Measurements from ENCODE around the gene THAP8. TPM values are rescaled to one million over a fixed set of nuclear protein-coding genes. Genes with fewer than 3 reads are reported as not detected.
"Not testable (repeated sequence)": the region's sequence is repeated elsewhere in the genome, so short reads cannot be mapped to it uniquely, and the experiment has no call there.

The THAP8 gene
- total RNA-seq, 8 experiments from 2014 or later, result 3.7 to 13.0 (median 6.5) TPM

DNA sequence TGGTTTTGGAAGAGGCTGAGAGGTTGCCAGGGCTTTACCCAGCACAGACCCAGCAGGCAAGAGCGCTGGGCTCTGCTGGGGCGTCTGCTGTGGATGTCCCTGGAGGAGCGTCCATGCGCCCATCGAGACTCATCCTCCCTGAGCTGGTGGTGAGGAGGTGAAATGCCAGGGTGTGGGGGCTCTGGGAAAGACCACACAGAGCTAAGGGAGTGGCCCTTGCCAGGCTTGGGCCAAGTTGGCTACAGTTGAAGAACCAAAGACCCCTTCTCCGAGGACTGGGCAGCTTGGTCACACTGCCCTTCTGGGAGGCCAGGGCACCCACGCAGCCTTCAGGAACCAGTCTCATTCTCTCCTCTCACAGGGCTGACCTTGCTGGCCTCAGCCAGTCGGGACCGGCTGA lies 32.2 kb upstream of the THAP8 start:
- ATAC-seq (replicated peaks in 6 of 8), result no peak
- H3K27ac ChIP-seq, result no peak overlapping the region
- no peak overlapping the region for H3K4me3 ChIP-seq
- H3K4me1 ChIP-seq (replicated peaks in 1 of 2), result no peaks in the 10 kb centered on the region
- 65 to 100% (median 93%) methylated on average over 2 to 4 of the region's 9 CpGs; no CpG with 5 or more reads in 6 of the 10 experiments for WGBS, 10 experiments
- in situ Hi-C loops (cut with MboI; ENCODE audit: low pct_unique_long_range_greater_than_20kb in 2 of 9, low sequenced_read_pairs in 9 of 9, unreplicated experiment in 9 of 9), result no loop called here

DNA sequence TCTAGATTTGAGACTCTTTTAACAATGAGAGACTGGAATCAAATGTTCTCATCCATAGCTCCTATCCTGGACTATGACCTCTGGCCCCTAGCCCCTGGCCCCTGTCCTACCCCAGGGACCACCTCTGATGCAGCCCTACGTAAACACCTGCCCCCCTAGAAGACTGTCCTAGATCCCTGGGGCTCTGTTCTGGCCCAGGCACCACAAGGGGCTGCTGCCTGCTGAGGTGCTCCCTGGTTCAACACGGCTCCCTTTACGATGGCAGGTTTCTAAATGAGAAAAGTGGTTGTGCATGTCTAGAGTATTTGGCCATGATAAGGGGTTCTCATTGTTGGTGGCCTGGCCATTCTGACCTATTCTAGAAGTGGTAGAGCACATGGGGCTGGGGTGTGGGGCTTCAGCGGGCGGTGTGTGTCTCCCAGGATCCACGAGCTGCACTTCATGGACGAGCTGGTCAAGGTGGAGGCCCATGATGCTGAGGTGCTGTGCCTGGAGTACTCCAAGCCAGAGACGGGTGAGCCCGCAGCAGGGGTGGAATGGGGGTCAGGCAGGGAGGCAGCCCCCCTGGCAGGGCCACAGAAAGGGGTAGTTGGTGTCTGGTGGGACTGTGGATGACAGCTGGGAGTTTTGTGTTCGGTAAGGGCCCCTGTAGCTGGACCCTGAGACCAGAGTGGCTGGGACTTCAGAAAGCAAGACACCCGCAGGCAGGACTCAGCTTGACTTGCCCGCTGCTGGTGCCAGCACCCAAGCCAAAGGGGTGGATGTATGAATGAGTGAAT lies 30.3 kb upstream of the THAP8 start:
- no peak overlapping the region for H3K4me3 ChIP-seq
- in situ Hi-C loops (cut with MboI; ENCODE audit: low pct_unique_long_range_greater_than_20kb in 2 of 9, low sequenced_read_pairs in 9 of 9, unreplicated experiment in 9 of 9), result no loop called here
- no peaks in the 10 kb centered on the region for H3K4me1 ChIP-seq (replicated peaks in 1 of 2)
- no peak for ATAC-seq (replicated peaks in 6 of 8)
- whole genome bisulfite sequencing, 10 experiments, result 88 to 100% (median 100%) methylated on average over 1 to 5 of the region's 12 CpGs; no CpG with 5 or more reads in 5 of the 10 experiments
- H3K27ac ChIP-seq, result no peak overlapping the region

GRCh38 chr19:36082916-36083315 lies 28.8 kb upstream of the THAP8 start:
- no peaks in the 10 kb centered on the region for H3K4me1 ChIP-seq (replicated peaks in 1 of 2)
- in situ Hi-C loops (cut with MboI; ENCODE audit: low pct_unique_long_range_greater_than_20kb in 2 of 9, low sequenced_read_pairs in 9 of 9, unreplicated experiment in 9 of 9), result no loop called here
- WGBS, 10 experiments, result 73 to 100% (median 92%) methylated on average over 1 to 7 of the region's 13 CpGs; no CpG with 5 or more reads in 2 of the 10 experiments
- no peak overlapping the region for H3K27ac ChIP-seq
- no peak for ATAC-seq (replicated peaks in 6 of 8)
- H3K4me3 ChIP-seq, result no peak overlapping the region

DNA sequence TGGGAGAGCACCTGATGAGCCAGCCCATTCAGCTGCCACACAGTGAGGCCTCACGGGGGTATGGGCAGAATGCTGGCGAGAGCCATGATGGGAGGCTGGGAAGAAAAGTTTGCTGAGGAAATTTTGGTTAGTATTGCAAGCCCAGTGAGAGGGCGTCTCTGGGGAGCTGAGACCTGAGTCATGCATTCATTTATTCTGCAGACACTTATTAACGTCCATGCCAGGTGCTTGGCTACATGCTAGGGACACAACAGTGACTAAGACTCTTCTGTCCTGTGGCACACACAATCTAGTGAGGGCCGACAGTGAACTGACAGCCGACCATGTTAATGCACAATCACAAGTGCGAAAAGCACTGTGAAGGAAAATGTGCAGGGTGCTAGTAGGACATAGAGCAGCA lies 27.8 kb upstream of the THAP8 start:
- in situ Hi-C loops (cut with MboI; ENCODE audit: low pct_unique_long_range_greater_than_20kb in 2 of 9, low sequenced_read_pairs in 9 of 9, unreplicated experiment in 9 of 9), result no loop called here
- H3K27ac ChIP-seq, result no peak overlapping the region
- H3K4me3 ChIP-seq, result no peak overlapping the region
- WGBS, 10 experiments, result 92 to 100% (median 96%) methylated on average over 1 to 5 of the region's 7 CpGs; no CpG with 5 or more reads in 3 of the 10 experiments
- H3K4me1 ChIP-seq (replicated peaks in 1 of 2), result no peaks in the 10 kb centered on the region
- ATAC-seq (replicated peaks in 6 of 8), result peak in 2 of 8 experiments; percentile 47 to 53

DNA sequence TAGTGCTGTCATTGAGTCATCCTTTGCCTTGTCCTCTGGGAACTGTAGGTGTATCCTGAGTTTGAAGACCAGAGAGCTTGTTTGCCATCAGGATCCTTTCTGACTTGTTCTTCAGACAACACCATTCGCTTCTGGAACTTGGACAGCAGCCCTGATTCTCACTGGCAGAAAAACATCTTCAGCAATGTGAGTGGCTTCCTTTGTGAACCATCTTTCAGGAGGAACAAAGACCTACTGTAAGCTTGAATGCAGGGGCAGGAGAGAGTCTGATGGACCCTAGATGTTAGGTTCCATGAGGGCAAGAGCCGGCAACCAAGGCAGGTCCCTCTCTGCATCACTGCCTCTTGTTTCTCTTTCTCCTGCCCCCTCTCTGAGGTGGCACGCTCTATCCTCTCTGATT lies 27.3 kb upstream of the THAP8 start:
- ATAC-seq (replicated peaks in 6 of 8), result no peak
- H3K27ac ChIP-seq, result no peak overlapping the region

GRCh38 chr19:36079389-36079945 lies 25.4 kb upstream of the THAP8 start:
- Histone ChIP-seq H3K4me1 (replicated peaks in 1 of 2) (no peaks in the 10 kb centered on the region), H3K4me3 (no peak overlapping the region), H3K27ac (no peak overlapping the region)
- in situ Hi-C loops (cut with MboI; ENCODE audit: low pct_unique_long_range_greater_than_20kb in 2 of 9, low sequenced_read_pairs in 9 of 9, unreplicated experiment in 9 of 9), result no loop called here
- WGBS, 10 experiments, result 83 to 100% (median 97%) methylated on average over 1 to 3 of the region's 3 CpGs
- no peak for ATAC-seq (replicated peaks in 6 of 8)

More for the DNA sequence above, 27.3 kb upstream of the THAP8 start:
- Histone ChIP-seq H3K4me1 (replicated peaks in 1 of 2) (no peaks in the 10 kb centered on the region), H3K4me3 (no peak overlapping the region)
- WGBS, 10 experiments, result 40 to 100% (median 83%) methylated on average over 1 to 3 of the region's 3 CpGs; no CpG with 5 or more reads in 3 of the 10 experiments
- in situ Hi-C loops (cut with MboI; ENCODE audit: low pct_unique_long_range_greater_than_20kb in 2 of 9, low sequenced_read_pairs in 9 of 9, unreplicated experiment in 9 of 9), result no loop called here

- Histone ChIP-seq H3K4me1 (replicated peaks in 1 of 2) (no peaks in the 10 kb centered on the region), H3K4me3 (no peak overlapping the region), H3K27ac (no peak overlapping the region)
- in situ Hi-C loops (cut with MboI; ENCODE audit: low pct_unique_long_range_greater_than_20kb in 2 of 9, low sequenced_read_pairs in 9 of 9, unreplicated experiment in 9 of 9), result no loop called here
- WGBS, 10 experiments, result 82 to 100% (median 92%) methylated on average over 1 to 7 of the region's 10 CpGs; no CpG with 5 or more reads in 4 of the 10 experiments
- ATAC-seq (replicated peaks in 6 of 8), result no peak
These were observed 19.2 kb upstream of the THAP8 start for GRCh38 chr19:36073121-36073876.

DNA sequence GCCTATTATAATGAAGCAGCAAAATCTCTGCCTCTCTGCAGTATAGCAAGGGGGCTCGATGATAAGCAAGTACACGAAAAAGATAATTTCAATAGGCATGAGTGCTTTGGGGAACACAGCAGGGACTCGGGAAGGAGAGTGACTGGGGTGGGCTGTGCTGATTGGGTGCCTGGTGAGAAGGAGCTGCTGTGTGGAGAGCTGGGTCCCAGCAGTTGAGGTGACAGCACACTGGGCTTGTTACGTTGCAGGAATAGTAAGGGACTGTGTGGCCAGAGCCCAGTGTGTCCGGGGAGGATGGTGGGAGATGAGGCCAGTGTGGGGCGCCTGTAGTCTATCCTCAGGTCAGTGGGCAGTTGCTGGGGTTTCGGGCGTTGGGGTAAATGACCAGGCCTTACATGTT lies 18.0 kb upstream of the THAP8 start:
- no peak overlapping the region for H3K4me3 ChIP-seq
- no peak overlapping the region for H3K27ac ChIP-seq
- 68 to 100% (median 90%) methylated on average over 2 to 7 of the region's 8 CpGs; no CpG with 5 or more reads in 3 of the 10 experiments for WGBS, 10 experiments
- in situ Hi-C loops (cut with MboI; ENCODE audit: low pct_unique_long_range_greater_than_20kb in 2 of 9, low sequenced_read_pairs in 9 of 9, unreplicated experiment in 9 of 9), result no loop called here
- ATAC-seq (replicated peaks in 6 of 8), result no peak
- no peaks in the 10 kb centered on the region for H3K4me1 ChIP-seq (replicated peaks in 1 of 2)

GRCh38 chr19:36068810-36069499 lies 14.9 kb upstream of the THAP8 start:
- in situ Hi-C loops (cut with MboI; ENCODE audit: low pct_unique_long_range_greater_than_20kb in 2 of 9, low sequenced_read_pairs in 9 of 9, unreplicated experiment in 9 of 9); H3K4me1 ChIP-seq (replicated peaks in 1 of 2); ATAC-seq (replicated peaks in 6 of 8); H3K27ac ChIP-seq; H3K4me3 ChIP-seq: not testable (repeated sequence)
- WGBS, 10 experiments, result no CpG with 5 or more reads among the region's 57 CpGs

DNA sequence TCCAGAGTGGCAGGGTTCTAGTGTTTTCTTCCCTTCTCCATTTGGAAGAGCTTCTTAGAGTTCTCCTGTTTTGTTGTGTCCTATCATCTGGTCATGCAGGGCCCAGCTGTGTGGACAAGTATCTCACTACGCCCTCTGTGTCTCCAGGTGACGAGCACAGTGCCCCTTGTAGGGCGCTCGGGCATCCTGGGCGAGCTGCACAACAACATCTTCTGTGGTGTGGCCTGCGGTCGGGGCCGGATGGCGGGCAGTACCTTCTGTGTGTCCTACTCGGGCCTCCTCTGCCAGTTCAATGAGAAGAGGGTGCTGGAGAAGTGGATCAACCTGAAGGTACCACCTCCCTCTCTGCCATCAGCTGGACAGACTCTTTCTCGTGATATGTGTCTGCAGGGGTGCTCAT lies 13.6 kb upstream of the THAP8 start:
- 60 to 100% (median 100%) methylated on average over 1 to 11 of the region's 11 CpGs; no CpG with 5 or more reads in 5 of the 10 experiments for WGBS, 10 experiments
- H3K4me1 ChIP-seq (replicated peaks in 1 of 2), result no peaks in the 10 kb centered on the region
- no peak overlapping the region for H3K27ac ChIP-seq
- in situ Hi-C loops (cut with MboI; ENCODE audit: low pct_unique_long_range_greater_than_20kb in 2 of 9, low sequenced_read_pairs in 9 of 9, unreplicated experiment in 9 of 9), result no loop called here
- ATAC-seq (replicated peaks in 6 of 8), result no peak
- no peak overlapping the region for H3K4me3 ChIP-seq

- Histone ChIP-seq H3K4me1 (replicated peaks in 1 of 2) (no peaks in the 10 kb centered on the region), H3K27ac (no peak overlapping the region), H3K4me3 (no peak overlapping the region)
- in situ Hi-C loops (cut with MboI; ENCODE audit: low pct_unique_long_range_greater_than_20kb in 2 of 9, low sequenced_read_pairs in 9 of 9, unreplicated experiment in 9 of 9), result no loop called here
- 80 to 100% (median 95%) methylated on average over 1 to 5 of the region's 8 CpGs; no CpG with 5 or more reads in 1 of the 10 experiments for WGBS, 10 experiments
- ATAC-seq (replicated peaks in 6 of 8), result no peak
These were observed 10.7 kb upstream of the THAP8 start for GRCh38 chr19:36064826-36065225.

GRCh38 chr19:36061367-36061766 lies 7.3 kb upstream of the THAP8 start:
- WGBS, 10 experiments, result 60 to 71% methylated on average over 1 of the region's 2 CpGs; no CpG with 5 or more reads in 8 of the 10 experiments
- in situ Hi-C loops (cut with MboI; ENCODE audit: low pct_unique_long_range_greater_than_20kb in 2 of 9, low sequenced_read_pairs in 9 of 9, unreplicated experiment in 9 of 9), result no loop called here
- Histone ChIP-seq H3K4me3 (no peak overlapping the region), H3K27ac (no peak overlapping the region), H3K4me1 (replicated peaks in 1 of 2) (no peaks in the 10 kb centered on the region)
- no peak for ATAC-seq (replicated peaks in 6 of 8)

DNA sequence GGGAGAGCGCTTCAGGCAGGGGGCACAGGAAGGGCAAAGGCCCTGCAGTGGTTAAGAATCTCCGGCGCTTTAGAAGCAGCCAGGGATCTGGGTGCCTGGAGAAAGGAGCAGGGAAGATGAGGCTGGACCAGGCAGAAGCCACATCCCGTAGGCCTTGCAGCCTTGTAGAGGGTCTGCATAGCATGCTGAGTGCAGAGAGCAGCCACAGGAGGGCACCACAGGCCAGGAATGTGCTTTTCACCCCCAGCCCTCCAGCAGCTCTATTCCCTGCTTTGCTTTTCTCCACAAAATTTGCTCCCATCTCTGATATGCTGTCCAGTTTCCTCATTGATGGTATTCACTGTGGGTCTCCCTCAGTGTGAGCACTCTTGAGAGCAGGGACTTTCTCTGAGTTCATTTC lies 6.3 kb upstream of the THAP8 start:
- Histone ChIP-seq H3K4me3 (no peak overlapping the region), H3K4me1 (replicated peaks in 1 of 2) (peaks cover 0 to 2% of the 10 kb centered on the region in 2 donors), H3K27ac (no peak overlapping the region)
- in situ Hi-C loops (cut with MboI; ENCODE audit: low pct_unique_long_range_greater_than_20kb in 2 of 9, low sequenced_read_pairs in 9 of 9, unreplicated experiment in 9 of 9), result no loop called here
- 53 to 100% (median 92%) methylated on average over 1 to 3 of the region's 4 CpGs; no CpG with 5 or more reads in 5 of the 10 experiments for WGBS, 10 experiments
- ATAC-seq (replicated peaks in 6 of 8), result peak; percentile 76 to 95 (median 88)

All from motor neuron (in vitro differentiated cells).